Panc1 (cell line): ENCODE measurements around the gene ASXL2. TPM values are rescaled to one million over a fixed set of nuclear protein-coding genes. Genes with fewer than 3 reads are reported as not detected.

Source experiments
- ATAC-seq: fragments of 200-7000 bp; cut with Tn5 transposase; 2 replicates; pipeline ENCODE4 v1.9.1; 2020; ENCODE audit warnings: mild to moderate bottlenecking, moderate library complexity
- BruUV-seq: library from RNA; stranded (reverse); fragments of 400-500 nt; replicated peaks from 2 replicates; lab custom pipeline; 2021; lab: Mats Ljungman, UMichigan
- CTCF ChIA-PET: fragments of 300-600 bp; sonication (Branson Sonifier 250); formaldehyde crosslinking; loops from one replicate; lab custom pipeline; 2022; ENCODE audit warnings: antibody characterized with exemption; lab: Charles Lee
- POLR2A ChIA-PET: fragments of 300-600 bp; sonication (Branson Sonifier 250); formaldehyde crosslinking; loops from one replicate; lab custom pipeline; 2022; ENCODE audit warnings: antibody characterized with exemption; lab: Charles Lee
- DNase-seq: peaks from one replicate; pipeline ENCODE4 v3.0.0-alpha.2; 2010; ENCODE audit warnings: low read depth, low spot score
- H3K27ac ChIP-seq: 2 replicates; pipeline ENCODE4 v1.5.1; 2011; ENCODE audit warnings: mild to moderate bottlenecking, low read length, inconsistent platforms
- H3K27me3 ChIP-seq: fragments of 200-500 bp; sonication (Bioruptor generic); 2 replicates; pipeline ENCODE4 v1.6.0; 2014; ENCODE audit warnings: low read length, inconsistent platforms; ENCODE audit not compliant: control insufficient read depth, insufficient read depth
- H3K36me3 ChIP-seq: fragments of 200-500 bp; sonication (Bioruptor generic); 2 replicates; pipeline ENCODE4 v1.5.1; 2014; ENCODE audit warnings: inconsistent platforms, mild to moderate bottlenecking, low read length, moderate library complexity; ENCODE audit not compliant: control insufficient read depth, insufficient read depth
- H3K4me1 ChIP-seq: 2 replicates; pipeline ENCODE4 v1.5.1; 2011; ENCODE audit warnings: inconsistent platforms, mild to moderate bottlenecking, low read length, moderate library complexity; ENCODE audit not compliant: control insufficient read depth, insufficient read depth
- H3K4me3 ChIP-seq, 2 experiments: 2 replicates each; pipeline ENCODE4 v1.5.1; 2011 to 2012; ENCODE audit warnings: low read depth in 2 of 2, low read length in 2 of 2, mild to moderate bottlenecking in 2 of 2, inconsistent platforms in 1 of 2, moderate library complexity in 1 of 2
- H3K9me3 ChIP-seq: fragments of 200-500 bp; sonication (Bioruptor generic); 2 replicates; pipeline ENCODE4 v1.5.1; 2014; ENCODE audit warnings: low read depth, mild to moderate bottlenecking, inconsistent platforms, low read length, moderate library complexity; ENCODE audit not compliant: control insufficient read depth, insufficient read depth
- CTCF ChIP-seq: fragments of 450-650 bp; IDR thresholded peaks from 2 replicates; pipeline ENCODE4 v1.5.1; 2017; ENCODE audit warnings: mild to moderate bottlenecking
- POLR2AphosphoS5 ChIP-seq: IDR thresholded peaks from 2 replicates; pipeline ENCODE4 v1.6.1; 2012; ENCODE audit warnings: mild to moderate bottlenecking, low read depth, low read length, moderate library complexity
- REST ChIP-seq, 2 experiments: IDR thresholded peaks; 2 replicates each; pipeline ENCODE4 v1.6.1; 2011 to 2012; ENCODE audit warnings: low read depth in 2 of 2, control low read depth in 1 of 2, low read length in 1 of 2, mild to moderate bottlenecking in 1 of 2, moderate library complexity in 1 of 2; ENCODE audit not compliant: insufficient read depth in 1 of 2
- SIN3A ChIP-seq: IDR thresholded peaks from 2 replicates; pipeline ENCODE4 v1.6.1; 2012; ENCODE audit warnings: low read depth, mild to moderate bottlenecking, low read length, moderate library complexity, borderline replicate concordance; ENCODE audit not compliant: insufficient read depth
- TCF7L2 ChIP-seq: IDR thresholded peaks from 2 replicates; pipeline ENCODE4 v1.6.1; 2011; ENCODE audit warnings: mild to moderate bottlenecking, low read depth, low read length, inconsistent platforms
- in situ Hi-C: cut with HindIII; loops from 2 replicates; pipeline ENCODE4 v1.10.0; 2016; ENCODE audit warnings: low sequenced_read_pairs, low pct_unique_long_range_greater_than_20kb
- intact Hi-C: fragments of 100-400 bp; cut with micrococcal nuclease; formaldehyde crosslinking; loops from one replicate; pipeline ENCODE4 v1.10.0; 2022; ENCODE audit not compliant: unreplicated experiment
- total RNA-seq: library from RNA; stranded (reverse); gene quantifications from one replicate; pipeline ENCODE4 v1.2.1, GENCODE V29; 2021; ENCODE audit not compliant: unreplicated experiment

The ASXL2 gene
- total RNA-seq, 1 experiment from 2014 or later, result 43.4 TPM

- DNase-seq, result no peak
- BruUV-seq, result no TSS peak
- no peak for ATAC-seq
- Histone ChIP-seq H3K4me3 (no peak overlapping the region), H3K4me1 (no peaks in the 10 kb centered on the region), H3K27ac (no peak overlapping the region), H3K36me3 (peaks cover 6% of the 10 kb centered on the region; the same call in 1 of the 2 replicates), H3K27me3 (no peaks in the 10 kb centered on the region), H3K9me3 (no peaks in the 10 kb centered on the region)
- in situ Hi-C loops (no loop called here), intact Hi-C loops (no loop called here)
- ChIA-PET CTCF (no interaction called here), POLR2A (interaction anchor here (1.0 kb wide), 1 partner anchor 36 kb away, joined by 11 read pairs; the partner anchor contains the start of gene ASXL2)
- no peak for TF ChIP-seq SIN3A
- TF ChIP-seq CTCF, result no peak
- no peak for TF ChIP-seq REST (IDR thresholded peaks at IDR 0.05; ENCODE audit: insufficient read depth in 1 of 2, low read depth in 2 of 2, low read length in 1 of 2)
- TF ChIP-seq POLR2AphosphoS5, result no peak
- TF ChIP-seq TCF7L2, result no peak
Observed at GRCh38 chr2:25842155-25842554, 36.1 kb downstream of the ASXL2 start.

GRCh38 chr2:25838152-25838756 is 40.0 kb downstream of the ASXL2 start:
- intact Hi-C loops (no loop called here), in situ Hi-C loops (no loop called here)
- Histone ChIP-seq H3K4me1 (no peaks in the 10 kb centered on the region), H3K9me3 (no peaks in the 10 kb centered on the region), H3K27ac (no peak overlapping the region), H3K4me3 (no peak overlapping the region), H3K36me3 (peaks cover 3% of the 10 kb centered on the region; the same call in 1 of the 2 replicates), H3K27me3 (no peaks in the 10 kb centered on the region)
- no peak for DNase-seq
- no TSS peak for BruUV-seq
- ChIA-PET CTCF (interaction anchor here (1.2 kb wide), 1 partner anchor 13 kb away, joined by 4 read pairs; no protein-coding TSS in a partner anchor), POLR2A (no interaction called here)
- no peak for ATAC-seq
- TF ChIP-seq REST (IDR thresholded peaks at IDR 0.05; ENCODE audit: insufficient read depth in 1 of 2, low read depth in 2 of 2, low read length in 1 of 2), result no peak
- no peak for TF ChIP-seq TCF7L2
- TF ChIP-seq CTCF, result no peak
- no peak for TF ChIP-seq SIN3A
- no peak for TF ChIP-seq POLR2AphosphoS5
